Small intestine (tissue), 7 donors: ENCODE results near the gene CRACR2B. TPM values are rescaled to one million over a fixed set of nuclear protein-coding genes. Genes with fewer than 3 reads are reported as not detected.

ENCODE experiments used
- DNase-seq, 2 donors: peaks; one replicate each; pipeline versions ENCODE4 v3.0.0 to v3.0.0-alpha.2; 2013
- FAIRE-seq: peaks from 2 replicates; lab custom pipeline; 2012; peaks lifted over from hg19 to GRCh38; lab: Jason Lieb, UNC
- H3K27ac ChIP-seq, 3 donors: one replicate each; pipeline ENCODE4 v1.5.1; 2013; ENCODE audit warnings: low read length in 2 of 3, mild to moderate bottlenecking in 2 of 3, control low read depth in 1 of 3, inconsistent platforms in 1 of 3, low read depth in 1 of 3, moderate library complexity in 1 of 3
- H3K27me3 ChIP-seq, 3 donors: one replicate each; pipeline ENCODE4 v1.6.1; 2013; ENCODE audit warnings: low read length in 3 of 3, inconsistent platforms in 1 of 3; ENCODE audit not compliant: control insufficient read depth in 3 of 3, insufficient read depth in 3 of 3
- H3K36me3 ChIP-seq, 3 donors: one replicate each; pipeline ENCODE4 v1.6.1; 2013; ENCODE audit warnings: low read length in 3 of 3, inconsistent platforms in 1 of 3, low read depth in 1 of 3, mild to moderate bottlenecking in 1 of 3, moderate library complexity in 1 of 3; ENCODE audit not compliant: control insufficient read depth in 3 of 3, insufficient read depth in 2 of 3
- H3K4me1 ChIP-seq, 3 donors: one replicate each; pipeline ENCODE4 v1.6.1; 2013; ENCODE audit warnings: low read length in 2 of 3, inconsistent platforms in 1 of 3, low read depth in 1 of 3, mild to moderate bottlenecking in 1 of 3, moderate library complexity in 1 of 3; ENCODE audit not compliant: control insufficient read depth in 3 of 3, insufficient read depth in 2 of 3
- H3K4me3 ChIP-seq, 3 donors: one replicate each; pipeline ENCODE4 v1.5.1; 2013; ENCODE audit warnings: low read length in 3 of 3, control low read depth in 1 of 3, inconsistent platforms in 1 of 3, low read depth in 1 of 3, mild to moderate bottlenecking in 1 of 3, moderate library complexity in 1 of 3
- H3K9me3 ChIP-seq, 2 donors: one replicate each; pipeline ENCODE4 v1.6.1; 2013; ENCODE audit warnings: low read depth in 1 of 2, low read length in 1 of 2; ENCODE audit not compliant: control insufficient read depth in 2 of 2, insufficient read depth in 1 of 2
- WGBS, 3 donors: extraction: QIAGEN DNeasy Blood & Tissue Kit; methylation state at CpG; one replicate each; pipeline ENCODE4 v1.1.7; 2013; 5-methylcytosine and 5-hydroxymethylcytosine counted together
- polyA plus RNA-seq, 4 donors: library from polyadenylated mRNA; stranded (reverse) in 3 of 4; unstranded in 1 of 4; fragments of 200-250 nt in 3 of 4; fragments of 120-200 nt in 1 of 4; gene quantifications; one replicate each; pipeline versions ENCODE4 v1.2.1 to v1.2.3, GENCODE V29; 2013
- donor health status: healthy with polysubstance abuse.
- donor health status: control.
- donor health status: control.
- donor health status: Bipolar disorder and iron deficiency.
- donor health status: healthy.

The CRACR2B gene
- polyA plus RNA-seq, 4 donors: 38.7 to 88.8 (median 65.2) TPM

DNA sequence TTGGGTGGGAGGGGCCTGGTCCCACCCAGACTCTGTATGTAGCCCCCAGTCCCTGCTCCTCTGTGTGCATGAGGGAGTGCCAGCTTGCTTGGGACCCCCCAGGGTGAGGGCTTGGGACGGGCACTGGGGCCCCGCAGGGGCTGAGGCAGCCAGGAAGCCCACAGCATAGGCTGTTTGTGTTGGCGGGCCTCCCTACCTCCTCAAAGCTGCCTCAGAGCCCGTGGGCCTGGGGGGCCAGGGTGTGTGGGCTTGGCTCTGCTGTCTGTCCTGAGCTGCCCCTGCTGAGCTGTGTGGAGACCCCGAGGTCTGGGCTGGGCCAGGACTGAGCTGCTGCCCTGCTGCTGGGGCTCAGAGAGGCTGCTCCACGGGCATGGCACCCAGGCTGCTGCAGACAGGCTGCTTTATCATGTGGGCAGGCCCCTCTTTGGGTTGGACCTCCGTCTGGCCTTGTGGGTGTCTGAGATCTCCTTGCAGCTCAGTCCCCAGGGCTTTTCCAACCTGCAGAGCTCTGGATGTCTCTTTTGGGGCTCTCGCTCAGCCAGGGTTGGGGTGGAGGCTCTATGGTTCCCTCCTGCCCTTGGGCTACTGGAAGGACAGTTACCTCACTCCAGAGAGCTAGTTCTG lies 18.3 kb downstream of the CRACR2B start:
- DNase-seq: no peak
- Histone ChIP-seq H3K27ac (no peak overlapping the region), H3K4me1 (peaks cover under 1 to 45% (median 8%) of the 10 kb centered on the region in 3 donors), H3K27me3 (peaks cover 0 to 67% (median 6%) of the 10 kb centered on the region in 3 donors), H3K4me3 (no peak overlapping the region), H3K36me3 (peaks cover 0 to 3% (median 0%) of the 10 kb centered on the region in 3 donors), H3K9me3 (no peaks in the 10 kb centered on the region)
- WGBS, 3 donors: 55 to 69% (median 62%) methylated on average over 8 of the region's 8 CpGs
- no peak for FAIRE-seq

DNA sequence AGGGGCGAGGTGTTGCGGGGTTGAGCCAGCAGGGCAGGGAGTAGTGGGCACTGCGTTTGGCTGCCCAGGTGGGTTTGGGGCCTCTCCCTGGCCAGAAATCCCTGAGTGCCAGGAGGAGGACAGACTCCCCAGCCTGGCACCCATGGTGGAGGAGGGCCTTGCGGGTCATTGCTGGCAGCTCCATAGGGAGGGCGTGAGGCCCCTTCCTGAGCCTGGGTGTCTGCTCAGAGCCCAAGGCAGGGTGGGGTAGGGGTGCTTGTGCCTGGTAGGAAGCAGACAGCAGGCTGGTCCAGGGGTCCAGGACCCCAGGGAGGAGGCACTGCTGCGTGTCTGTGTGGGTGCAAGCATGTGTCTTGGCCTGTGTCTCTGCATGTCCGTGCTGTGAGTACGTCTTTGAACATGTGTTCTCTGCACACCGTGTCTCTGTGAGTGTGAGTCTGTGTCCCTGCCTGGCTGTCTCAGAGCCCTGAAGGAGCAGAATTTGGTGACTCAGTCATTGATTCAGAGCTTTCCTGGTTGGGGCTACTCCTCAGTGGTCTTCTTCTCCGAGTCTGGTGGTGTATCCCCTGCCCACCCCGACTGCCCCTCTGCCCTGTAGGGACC lies 18.9 kb downstream of the CRACR2B start:
- Histone ChIP-seq H3K4me1 (peaks cover 0 to 44% (median 4%) of the 10 kb centered on the region in 3 donors), H3K27me3 (peaks cover 0 to 73% (median 6%) of the 10 kb centered on the region in 3 donors), H3K36me3 (no peaks in the 10 kb centered on the region), H3K4me3 (no peak overlapping the region), H3K27ac (no peak overlapping the region), H3K9me3 (no peaks in the 10 kb centered on the region)
- DNase-seq: no peak
- FAIRE-seq: no peak
- WGBS, 3 donors: 68 to 76% (median 70%) methylated on average over 11 of the region's 11 CpGs

DNA sequence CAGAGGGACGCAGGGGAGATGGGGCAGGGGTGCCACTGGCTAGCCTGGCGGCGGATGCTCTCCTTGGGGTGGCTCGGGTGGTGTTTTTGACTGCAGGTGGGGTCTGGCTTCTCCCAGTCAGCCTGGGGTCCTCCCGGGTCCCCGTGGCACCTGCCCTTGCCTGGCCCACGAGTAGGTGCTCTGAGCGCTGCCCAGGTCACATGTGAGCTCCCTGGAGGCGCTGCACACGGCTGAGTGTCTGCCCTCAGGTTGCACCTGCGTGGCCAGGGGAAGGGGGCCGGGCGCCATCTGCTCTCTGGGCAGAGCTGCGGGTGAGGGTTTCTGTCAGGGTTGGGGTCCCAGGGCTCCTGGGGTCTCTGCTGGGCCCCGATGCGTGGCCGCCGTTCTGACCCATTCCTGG lies 20.2 kb downstream of the CRACR2B start:
- H3K4me1 ChIP-seq: peaks cover 0 to 44% (median 4%) of the 10 kb centered on the region in 3 donors
- H3K27me3 ChIP-seq: peaks cover 0 to 79% (median 6%) of the 10 kb centered on the region in 3 donors
- 39 to 75% (median 68%) methylated on average over 13 to 18 of the region's 18 CpGs for WGBS, 3 donors

DNA sequence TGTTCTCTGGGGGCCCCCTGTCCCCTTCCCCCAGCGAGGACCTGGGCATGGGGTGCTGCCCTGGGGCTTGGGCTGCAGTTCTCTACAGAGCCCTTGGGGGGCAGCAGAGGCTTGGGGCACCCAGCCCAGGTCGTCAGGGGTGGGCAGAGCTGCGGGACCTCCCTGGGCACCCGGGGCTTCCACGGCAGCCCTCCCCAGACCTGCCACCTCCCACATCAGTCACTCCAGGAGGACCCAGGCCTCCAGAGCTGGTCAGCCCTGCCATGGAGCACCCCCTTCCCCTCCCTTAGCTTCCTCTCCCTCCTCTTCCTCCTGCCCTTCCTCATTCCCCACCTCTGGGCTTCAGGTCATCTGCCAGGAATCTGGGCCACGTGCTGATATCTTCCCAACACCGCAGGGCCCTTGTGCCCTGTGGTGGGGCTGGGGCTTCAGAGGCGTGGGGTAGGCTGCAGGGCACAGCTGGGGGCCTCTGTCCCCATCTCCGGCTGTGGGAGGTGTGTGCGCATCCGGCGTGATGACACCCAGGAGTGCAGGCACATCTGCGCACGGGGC lies 20.7 kb downstream of the CRACR2B start:
- DNase-seq: peak; percentile 44 to 59
- WGBS, 3 donors: 3 to 22% (median 11%) methylated on average over 9 to 14 of the region's 14 CpGs

More for the DNA sequence above, 20.2 kb downstream of the CRACR2B start:
- H3K4me3 ChIP-seq: no peak overlapping the region
- H3K27ac ChIP-seq: no peak overlapping the region
- H3K9me3 ChIP-seq: no peaks in the 10 kb centered on the region
- no peaks in the 10 kb centered on the region for H3K36me3 ChIP-seq
- FAIRE-seq (no peak), DNase-seq (no peak)

DNA sequence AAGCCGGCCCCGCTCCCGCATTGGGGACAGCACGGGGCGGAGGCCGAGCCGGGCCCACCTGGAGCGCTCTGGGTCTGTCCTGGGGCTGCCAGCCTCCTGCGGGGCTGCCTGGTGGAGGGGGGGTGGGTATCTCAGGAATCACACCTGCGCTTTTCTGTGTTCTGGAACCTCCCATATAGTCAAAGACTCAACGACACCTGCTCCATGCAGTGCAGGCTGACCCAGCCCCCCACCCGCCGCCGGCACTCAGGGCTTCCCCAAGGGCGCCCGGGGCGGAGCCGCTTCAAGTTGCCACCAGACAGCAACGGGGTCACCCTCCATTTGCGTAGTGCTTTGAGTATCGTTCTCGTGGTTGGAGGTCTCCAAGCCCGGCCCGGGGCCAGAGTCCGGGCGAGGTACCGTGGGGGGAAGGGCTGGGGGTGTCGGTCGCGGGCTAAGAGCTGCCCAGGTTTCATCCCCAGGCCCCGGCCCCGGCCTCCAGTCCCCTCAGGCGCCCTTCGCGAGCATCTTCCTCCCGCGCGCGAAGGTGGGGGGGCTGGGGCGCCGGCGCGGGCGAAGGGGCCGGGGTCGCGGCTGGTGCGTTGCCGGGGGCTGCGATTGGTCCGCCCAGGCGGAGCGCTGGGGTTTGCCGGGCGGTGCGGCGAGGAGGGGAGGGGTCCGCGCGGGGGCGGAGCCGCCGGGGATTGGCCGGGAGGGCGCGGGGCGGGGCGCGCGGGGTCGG lies 21.5 kb downstream of the CRACR2B start:
- no peak for FAIRE-seq
- Histone ChIP-seq H3K27me3 (peaks cover 0 to 67% (median 6%) of the 10 kb centered on the region in 3 donors), H3K4me1 (peaks cover 0 to 32% (median 4%) of the 10 kb centered on the region in 3 donors), H3K9me3 (no peaks in the 10 kb centered on the region), H3K4me3 (peak overlapping the region; percentile 20 to 42 (median 28)), H3K36me3 (peaks cover 0 to 2% (median 0%) of the 10 kb centered on the region in 3 donors), H3K27ac (no peak overlapping the region)
- WGBS, 3 donors: 0 to 4% (median 4%) methylated on average over 23 to 71 of the region's 71 CpGs
- DNase-seq: peak in 1 of 2 donors; percentile 44

More for the DNA sequence above, 20.7 kb downstream of the CRACR2B start:
- Histone ChIP-seq H3K9me3 (no peaks in the 10 kb centered on the region), H3K4me3 (no peak overlapping the region), H3K27me3 (peaks cover 0 to 75% (median 6%) of the 10 kb centered on the region in 3 donors), H3K27ac (no peak overlapping the region), H3K4me1 (peaks cover 0 to 40% (median 4%) of the 10 kb centered on the region in 3 donors), H3K36me3 (peaks cover 0 to 2% (median 0%) of the 10 kb centered on the region in 3 donors)
- FAIRE-seq: no peak

DNA sequence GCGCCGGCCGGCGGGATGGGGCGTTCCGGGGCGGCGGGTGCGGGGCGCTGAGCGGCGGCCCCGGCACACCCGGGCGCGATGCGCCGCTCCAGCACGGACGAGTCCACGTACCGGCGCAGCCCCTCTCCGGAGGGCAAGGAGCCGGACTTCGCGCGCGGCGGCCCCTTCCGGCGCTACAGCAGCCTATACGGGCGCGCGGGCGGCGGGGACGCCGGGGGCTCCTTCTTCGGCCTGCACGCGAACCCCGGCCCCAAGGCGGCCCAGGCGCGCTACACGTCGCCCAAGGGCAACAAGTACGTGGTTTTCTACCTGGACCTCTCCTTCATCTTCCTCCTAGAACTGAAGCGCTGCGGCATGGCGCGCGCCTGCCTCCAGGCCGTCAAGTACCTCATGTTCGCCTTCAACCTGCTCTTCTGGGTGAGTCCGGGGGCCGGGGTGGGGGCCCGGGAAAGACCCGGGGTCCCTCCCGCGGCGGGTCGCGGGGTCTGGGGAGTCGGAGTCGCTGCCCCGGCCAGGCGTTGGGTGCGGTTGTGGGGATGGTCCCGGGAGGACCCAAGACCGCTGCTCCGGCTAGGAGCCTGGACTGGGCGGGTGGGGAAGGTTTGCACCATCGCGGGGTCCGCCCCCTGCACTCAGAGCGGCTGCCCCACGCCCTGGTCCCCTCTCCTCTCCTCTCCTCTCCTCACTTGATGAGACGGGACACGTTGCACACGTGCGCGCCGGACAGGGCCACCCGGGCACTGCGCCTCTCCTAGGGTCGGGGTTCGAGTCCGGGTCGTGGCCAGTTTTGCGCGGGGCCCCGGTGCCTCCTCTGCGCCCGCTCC lies 22.4 kb downstream of the CRACR2B start:
- Histone ChIP-seq H3K27me3 (peaks cover 0 to 59% (median 6%) of the 10 kb centered on the region in 3 donors), H3K4me1 (peaks cover 0 to 23% (median 4%) of the 10 kb centered on the region in 3 donors), H3K9me3 (no peaks in the 10 kb centered on the region), H3K36me3 (peaks cover 0 to 2% (median 0%) of the 10 kb centered on the region in 3 donors), H3K4me3 (peak overlapping the region; percentile 7 to 42 (median 20)), H3K27ac (no peak overlapping the region)
- peak in 1 of 2 donors; percentile 46 for DNase-seq
- WGBS, 3 donors: 13 to 20% (median 19%) methylated on average over 65 to 97 of the region's 97 CpGs
- FAIRE-seq: no peak

DNA sequence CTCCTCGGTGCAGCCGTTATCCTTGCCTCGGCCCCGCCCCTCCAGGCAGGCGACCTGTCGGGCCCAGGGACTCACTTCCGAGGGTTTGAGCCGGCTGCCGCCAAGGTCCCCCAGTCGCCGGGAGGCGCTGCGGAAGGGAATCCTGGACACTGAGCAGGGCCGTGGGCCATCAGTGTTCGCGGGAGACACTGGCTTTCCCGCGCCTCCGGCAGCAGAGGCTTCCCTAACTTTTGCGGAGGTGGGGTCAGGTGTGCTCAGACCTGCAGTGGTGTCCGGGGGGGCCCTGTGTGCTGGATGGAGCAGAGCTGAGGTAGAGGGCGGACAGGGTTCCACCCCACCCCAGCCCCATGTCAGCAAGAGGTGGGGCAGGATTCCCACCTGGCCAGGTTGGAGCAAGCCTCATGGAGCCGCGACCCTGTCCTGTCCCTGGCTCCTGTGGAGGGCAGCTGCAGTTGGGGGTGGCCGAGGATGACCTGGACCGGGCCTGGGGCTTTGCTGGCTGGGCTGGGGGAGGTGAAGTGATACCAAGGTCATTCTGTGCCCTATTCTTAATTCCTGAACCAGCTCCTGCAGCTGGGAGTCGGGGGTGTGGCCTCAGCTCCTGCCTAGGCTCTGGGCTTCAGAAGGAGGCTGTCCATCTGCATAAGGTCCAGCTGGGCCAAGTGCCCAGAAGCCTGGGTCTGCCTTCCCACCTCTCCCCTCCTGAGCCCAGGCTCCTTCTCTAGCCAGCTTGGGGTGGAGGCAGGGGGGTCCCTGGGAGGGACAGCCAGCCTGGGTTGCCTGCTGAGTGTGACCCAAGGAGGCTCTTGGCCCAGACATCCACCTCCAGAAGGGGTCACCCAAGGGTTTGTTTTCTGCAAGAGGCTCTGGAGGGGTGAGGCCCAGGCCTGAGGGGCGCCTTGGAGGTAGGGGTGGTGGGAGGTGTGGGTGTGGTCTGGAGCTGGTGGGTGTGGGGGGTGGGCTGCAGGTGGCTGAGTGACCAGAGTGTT lies 23.4 kb downstream of the CRACR2B start:
- Histone ChIP-seq H3K9me3 (no peaks in the 10 kb centered on the region), H3K36me3 (peaks cover 0 to 4% (median 0%) of the 10 kb centered on the region in 3 donors), H3K27ac (no peak overlapping the region), H3K4me1 (peaks cover 0 to 20% (median 4%) of the 10 kb centered on the region in 3 donors), H3K27me3 (peaks cover 0 to 51% (median 6%) of the 10 kb centered on the region in 3 donors), H3K4me3 (no peak overlapping the region)
- WGBS, 3 donors: 21 to 58% (median 29%) methylated on average over 26 to 28 of the region's 28 CpGs
- DNase-seq: no peak
- no peak for FAIRE-seq
